Endodermal cell (in vitro differentiated cells): ENCODE results near the gene PC. TPM values are rescaled to one million over a fixed set of nuclear protein-coding genes. Genes with fewer than 3 reads are reported as not detected.

ENCODE experiments used
- DNase-seq: peaks from one replicate; pipeline ENCODE4 v3.0.0-alpha.2; 2017
- H3K27ac ChIP-seq: 2 replicates; pipeline ENCODE4 v1.5.1; 2013; ENCODE audit warnings: mild to moderate bottlenecking, low read depth, low read length, moderate library complexity
- H3K27me3 ChIP-seq: 2 replicates; pipeline ENCODE4 v1.6.1; 2013; ENCODE audit warnings: mild to moderate bottlenecking, low read length, moderate library complexity; ENCODE audit not compliant: insufficient read depth, control insufficient read depth, poor library complexity, severe bottlenecking
- H3K36me3 ChIP-seq: 2 replicates; pipeline ENCODE4 v1.7.0; 2013; ENCODE audit warnings: mild to moderate bottlenecking, low read length, moderate library complexity; ENCODE audit not compliant: control insufficient read depth, insufficient read depth
- H3K4me1 ChIP-seq: one replicate; pipeline ENCODE4 v1.7.0; 2013; ENCODE audit warnings: low read length; ENCODE audit not compliant: control insufficient read depth, insufficient read depth
- H3K4me3 ChIP-seq: 2 replicates; pipeline ENCODE4 v1.5.1; 2013; ENCODE audit warnings: mild to moderate bottlenecking, low read length, moderate library complexity
- H3K9ac ChIP-seq: 2 replicates; pipeline ENCODE4 v1.6.1; 2013; ENCODE audit warnings: mild to moderate bottlenecking, low read length, moderate library complexity; ENCODE audit not compliant: poor library complexity, severe bottlenecking; ENCODE audit errors: extremely low read depth
- H3K9me3 ChIP-seq: 2 replicates; pipeline ENCODE4 v1.6.1; 2013; ENCODE audit warnings: mild to moderate bottlenecking, low read length, moderate library complexity; ENCODE audit not compliant: control insufficient read depth
- H3K27ac Mint-ChIP-seq: 2 replicates; pipeline ENCODE4 v1.8.0; 2020; ENCODE audit warnings: mixed read lengths
- H3K27me3 Mint-ChIP-seq: 2 replicates; pipeline ENCODE4 v1.8.0; 2021; ENCODE audit warnings: mild to moderate bottlenecking, mixed read lengths; ENCODE audit not compliant: insufficient read depth
- H3K36me3 Mint-ChIP-seq: 2 replicates; pipeline ENCODE4 v1.8.0; 2020; ENCODE audit warnings: low read depth, mixed read lengths
- H3K4me1 Mint-ChIP-seq: 2 replicates; pipeline ENCODE4 v1.8.0; 2020; ENCODE audit warnings: mixed read lengths
- H3K4me3 Mint-ChIP-seq: 2 replicates; pipeline ENCODE4 v1.8.0; 2020; ENCODE audit warnings: mild to moderate bottlenecking, moderate library complexity, mixed read lengths
- H3K9me3 Mint-ChIP-seq: 2 replicates; pipeline ENCODE4 v1.8.0; 2020; ENCODE audit warnings: mild to moderate bottlenecking, mixed read lengths
- WGBS, 2 experiments: methylation state at CpG; one replicate each; pipeline versions ENCODE4 v1.1.5 to v1.1.7; 2013; ENCODE audit warnings: missing lambda C conversion rate in 2 of 2, mixed read lengths in 1 of 2; ENCODE audit not compliant: insufficient coverage in 1 of 2, insufficient read length in 1 of 2; 5-methylcytosine and 5-hydroxymethylcytosine counted together
- total RNA-seq, 2 donors: library from RNA; stranded (reverse); fragmentation: NEBNext Ultra II Directional in 1 of 2; extraction: Animal tissue kit (Norgen Biotek cat#: 25700) in 1 of 2; gene quantifications; 2 replicates in 1 of 2; 3 replicates in 1 of 2; pipeline ENCODE4 v1.2.1, GENCODE V29; 2021
- TF ChIP-seq, protein P1 (sequence below): fragments of 200-600 bp; sonication (generic); conservative IDR thresholded peaks from 2 replicates; pipeline ENCODE4 v1.5.0; 2021; ENCODE audit warnings: antibody characterized with exemption, mild to moderate bottlenecking

The PC gene
- total RNA-seq, 2 donors from 2014 or later = 21.9 to 24.4 TPM

DNA sequence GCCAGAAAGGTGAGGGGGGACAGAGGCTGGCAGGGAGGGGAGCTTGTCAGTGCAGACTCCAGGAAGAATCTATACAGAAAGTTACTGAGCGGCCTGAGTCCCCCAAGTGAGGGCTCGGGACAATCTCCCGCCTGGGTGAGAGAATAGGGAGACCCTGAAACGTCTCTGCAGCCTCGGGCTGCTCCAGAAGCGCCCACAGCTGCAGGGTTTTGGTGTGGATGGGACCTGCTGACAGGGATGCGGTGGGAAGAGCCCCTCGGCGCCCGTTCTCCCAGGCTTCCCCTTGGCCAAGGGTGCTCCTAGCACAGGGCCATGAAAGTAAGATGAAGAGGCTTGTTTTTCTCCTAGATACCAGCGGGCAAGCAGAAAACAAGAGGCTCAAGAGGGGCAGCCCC is 115.7 kb downstream of the PC start:
- TF ChIP-seq, protein P1, sequence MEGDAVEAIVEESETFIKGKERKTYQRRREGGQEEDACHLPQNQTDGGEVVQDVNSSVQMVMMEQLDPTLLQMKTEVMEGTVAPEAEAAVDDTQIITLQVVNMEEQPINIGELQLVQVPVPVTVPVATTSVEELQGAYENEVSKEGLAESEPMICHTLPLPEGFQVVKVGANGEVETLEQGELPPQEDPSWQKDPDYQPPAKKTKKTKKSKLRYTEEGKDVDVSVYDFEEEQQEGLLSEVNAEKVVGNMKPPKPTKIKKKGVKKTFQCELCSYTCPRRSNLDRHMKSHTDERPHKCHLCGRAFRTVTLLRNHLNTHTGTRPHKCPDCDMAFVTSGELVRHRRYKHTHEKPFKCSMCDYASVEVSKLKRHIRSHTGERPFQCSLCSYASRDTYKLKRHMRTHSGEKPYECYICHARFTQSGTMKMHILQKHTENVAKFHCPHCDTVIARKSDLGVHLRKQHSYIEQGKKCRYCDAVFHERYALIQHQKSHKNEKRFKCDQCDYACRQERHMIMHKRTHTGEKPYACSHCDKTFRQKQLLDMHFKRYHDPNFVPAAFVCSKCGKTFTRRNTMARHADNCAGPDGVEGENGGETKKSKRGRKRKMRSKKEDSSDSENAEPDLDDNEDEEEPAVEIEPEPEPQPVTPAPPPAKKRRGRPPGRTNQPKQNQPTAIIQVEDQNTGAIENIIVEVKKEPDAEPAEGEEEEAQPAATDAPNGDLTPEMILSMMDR = no peak
- Mint-ChIP-seq H3K27ac (peak overlapping the region; percentile 97), H3K4me3 (peak overlapping the region; percentile 86), H3K36me3 (peaks cover 16% of the 10 kb centered on the region), H3K4me1 (peaks cover 13% of the 10 kb centered on the region), H3K27me3 (no peaks in the 10 kb centered on the region), H3K9me3 (no peaks in the 10 kb centered on the region)
- H3K9ac ChIP-seq = peak overlapping the region; percentile 90
- H3K27me3 ChIP-seq = no peaks in the 10 kb centered on the region
- peaks cover 8% of the 10 kb centered on the region for H3K4me1 ChIP-seq
- H3K27ac ChIP-seq = peak overlapping the region; percentile 85
- 11 to 22% methylated on average over 8 to 11 of the region's 11 CpGs for WGBS, 2 experiments
- H3K4me3 ChIP-seq = peak overlapping the region; percentile 94
- H3K9me3 ChIP-seq = no peaks in the 10 kb centered on the region
- no peak for DNase-seq
- H3K36me3 ChIP-seq = peaks cover 43% of the 10 kb centered on the region

GRCh38 chr11:66841861-66842260 is 116.3 kb downstream of the PC start:
- peak overlapping the region; percentile 86 for H3K4me3 Mint-ChIP-seq
- TF ChIP-seq, protein P1 = no peak

GRCh38 chr11:66840317-66841091 is 117.7 kb downstream of the PC start:
- Mint-ChIP-seq H3K9me3 (no peaks in the 10 kb centered on the region), H3K36me3 (peaks cover 18% of the 10 kb centered on the region), H3K27ac (no peak overlapping the region), H3K4me3 (no peak overlapping the region), H3K4me1 (peaks cover 13% of the 10 kb centered on the region), H3K27me3 (no peaks in the 10 kb centered on the region)
- H3K9ac ChIP-seq = no peak overlapping the region
- TF ChIP-seq, protein P1 = no peak
- WGBS, 2 experiments = 93 to 96% methylated on average over 4 of the region's 4 CpGs
- no peaks in the 10 kb centered on the region for H3K9me3 ChIP-seq
- DNase-seq = peak; percentile 14
- H3K36me3 ChIP-seq = peaks cover 28% of the 10 kb centered on the region
- H3K4me1 ChIP-seq = peaks cover 8% of the 10 kb centered on the region
- no peak overlapping the region for H3K4me3 ChIP-seq
- H3K27me3 ChIP-seq = no peaks in the 10 kb centered on the region
- H3K27ac ChIP-seq = no peak overlapping the region

More at GRCh38 chr11:66841861-66842260, 116.3 kb downstream of the PC start:
- Histone ChIP-seq H3K27ac (no peak overlapping the region), H3K9ac (peak overlapping the region; percentile 90), H3K36me3 (peaks cover 41% of the 10 kb centered on the region), H3K9me3 (no peaks in the 10 kb centered on the region), H3K27me3 (no peaks in the 10 kb centered on the region), H3K4me1 (peaks cover 8% of the 10 kb centered on the region), H3K4me3 (peak overlapping the region; percentile 94)
- Mint-ChIP-seq H3K9me3 (no peaks in the 10 kb centered on the region), H3K27ac (peak overlapping the region; percentile 35), H3K36me3 (peaks cover 16% of the 10 kb centered on the region), H3K4me1 (peaks cover 13% of the 10 kb centered on the region), H3K27me3 (no peaks in the 10 kb centered on the region)
- peak; percentile 35 for DNase-seq
- 91 to 92% methylated on average over 6 to 7 of the region's 7 CpGs for WGBS, 2 experiments
